ENCODE measurements around the gene ABCC6. TPM values are rescaled to one million over a fixed set of nuclear protein-coding genes. Genes with fewer than 3 reads are reported as not detected.
"Not testable (repeated sequence)": the region's sequence is repeated elsewhere in the genome, so short reads cannot be mapped to it uniquely, and the experiment has no call there.

The ABCC6 gene
- total and polyA plus RNA-seq, 10 of the 15 experiments (the other 5 are each of a cell fraction or from before 2014, with no cell fraction given), result 0.05 to 0.13 (median 0.06) TPM; not detected in 5

- TF ChIP-seq ZBTB11 (CRISPR knock-in tag; IDR thresholded peaks at IDR 0.05) (no peak), NR2F1 (conservative IDR thresholded peaks at IDR 0.05) (no peak), WRNIP1 (IDR thresholded peaks at IDR 0.05; ENCODE audit: borderline replicate concordance, low read depth, low read length) (no peak)
Observed at GRCh38 chr16:16149710-16150116, 73.6 kb downstream of the ABCC6 start (continued).

- SMC1A ChIA-PET (ENCODE audit: uncharacterized antibody, unreplicated experiment), result no interaction called here
Observed at GRCh38 chr16:16148755-16149154, 74.5 kb downstream of the ABCC6 start.

GRCh38 chr16:16148000-16148599, 75.2 kb downstream of the ABCC6 start:
- H3K27ac ChIP-seq (ENCODE audit: control insufficient read depth, insufficient read depth); H3K27me3 ChIP-seq (replicated peaks in 1 of 2; ENCODE audit: control insufficient read depth in 2 of 2, insufficient read depth in 2 of 2, low read length in 1 of 2); DNase-seq (ENCODE audit: low read depth, low spot score); SMC1A ChIA-PET (ENCODE audit: uncharacterized antibody, unreplicated experiment); intact Hi-C loops (cut with micrococcal nuclease; ENCODE audit: unreplicated experiment); H3K9me3 ChIP-seq (replicated peaks; ENCODE audit: control insufficient read depth, insufficient read depth, low read length); H3K79me2 ChIP-seq (ENCODE audit: control insufficient read depth, insufficient read depth, low read length); BruUV-seq (replicated peaks); FAIRE-seq; RAD21 ChIA-PET (ENCODE audit: unreplicated experiment); in situ Hi-C loops (cut with MboI); H2AFZ ChIP-seq (ENCODE audit: control insufficient read depth, low read depth, low read length); H4K20me1 ChIP-seq (ENCODE audit: control insufficient read depth, insufficient read depth); H3K4me3 ChIP-seq; POLR2A ChIA-PET; H3K9ac ChIP-seq (ENCODE audit: control insufficient read depth, insufficient read depth, low read length); H3K4me2 ChIP-seq (ENCODE audit: control insufficient read depth, insufficient read depth); H3K36me3 ChIP-seq (ENCODE audit: control insufficient read depth in 2 of 2, insufficient read depth in 2 of 2, low read length in 1 of 2); H3K4me1 ChIP-seq (ENCODE audit: control insufficient read depth, insufficient read depth, low read length); ATAC-seq: not testable (repeated sequence)
- CTCF ChIA-PET, result interaction anchor here (0.6 kb wide), 1 partner anchor 59 kb away, joined by 4 read pairs; no protein-coding TSS in a partner anchor
- WGBS (ENCODE audit: insufficient coverage, insufficient replicate concordance, low lambda C conversion rate, missing lambda C conversion rate), result 63% methylated on average over 15 of the region's 15 CpGs

More at GRCh38 chr16:16148755-16149154, 74.5 kb downstream of the ABCC6 start:
- intact Hi-C loops (cut with micrococcal nuclease; ENCODE audit: unreplicated experiment) (no loop called here), in situ Hi-C loops (cut with MboI) (no loop called here)
- ChIA-PET RAD21 (ENCODE audit: unreplicated experiment) (no interaction called here), POLR2A (no interaction called here), CTCF (no interaction called here)
- no peaks in the 10 kb centered on the region for H3K79me2 ChIP-seq (ENCODE audit: control insufficient read depth, insufficient read depth, low read length)
- H3K27ac ChIP-seq (ENCODE audit: control insufficient read depth, insufficient read depth), result no peak overlapping the region
- TF ChIP-seq CBX3 (IDR thresholded peaks at IDR 0.05; ENCODE audit: borderline replicate concordance, low read depth) (no peak), PML (IDR thresholded peaks at IDR 0.05; ENCODE audit: low read length) (no peak), NBN (IDR thresholded peaks at IDR 0.05) (no peak), HSF1 (IDR thresholded peaks at IDR 0.05; ENCODE audit: low read depth, low read length) (no peak)
- no peaks in the 10 kb centered on the region for H3K9me3 ChIP-seq (replicated peaks; ENCODE audit: control insufficient read depth, insufficient read depth, low read length)
- peaks cover 4% of the 10 kb centered on the region in 2 experiments; a peak in 3 of 4 replicates for H3K36me3 ChIP-seq (ENCODE audit: control insufficient read depth in 2 of 2, insufficient read depth in 2 of 2, low read length in 1 of 2)
- ATAC-seq, result no peak
- no peaks in the 10 kb centered on the region for H3K27me3 ChIP-seq (replicated peaks in 1 of 2; ENCODE audit: control insufficient read depth in 2 of 2, insufficient read depth in 2 of 2, low read length in 1 of 2)
- BruUV-seq (replicated peaks), result no TSS peak
- H4K20me1 ChIP-seq (ENCODE audit: control insufficient read depth, insufficient read depth), result no peaks in the 10 kb centered on the region
- no peak for FAIRE-seq
- no peak overlapping the region for H3K4me2 ChIP-seq (ENCODE audit: control insufficient read depth, insufficient read depth)
- WGBS (ENCODE audit: insufficient coverage, insufficient replicate concordance, low lambda C conversion rate, missing lambda C conversion rate), result 74% methylated on average over 8 of the region's 9 CpGs
- H3K9ac ChIP-seq (ENCODE audit: control insufficient read depth, insufficient read depth, low read length), result no peak overlapping the region
- no peaks in the 10 kb centered on the region for H3K4me1 ChIP-seq (ENCODE audit: control insufficient read depth, insufficient read depth, low read length)
- no peak overlapping the region for H2AFZ ChIP-seq (ENCODE audit: control insufficient read depth, low read depth, low read length)
- no peak overlapping the region for H3K4me3 ChIP-seq
- DNase-seq (ENCODE audit: low read depth, low spot score), result no peak

Data from GM12878 (cell line).